LoVo (cell line): ENCODE data around the gene FCHO1.
"Not testable (repeated sequence)": the region's sequence is repeated elsewhere in the genome, so short reads cannot be mapped to it uniquely, and the experiment has no call there.

Experiments
- DNase-seq: peaks from one replicate; pipeline ENCODE4 v3.0.0-alpha.2; 2016; ENCODE audit warnings: low spot score

FCHO1 gene

GRCh38 chr19:17794731-17795494 is 43.6 kb downstream of the FCHO1 start, which contains the start of gene B3GNT3:
TSS of gene B3GNT3 (plus strand) at chr19:17795138. CDS start at chr19:17807808, 12,670 bp downstream.
- peak; percentile 94 for DNase-seq

- DNase-seq: no peak
Measured at GRCh38 chr19:17795495-17795856, 44.2 kb downstream of the FCHO1 start.

DNA sequence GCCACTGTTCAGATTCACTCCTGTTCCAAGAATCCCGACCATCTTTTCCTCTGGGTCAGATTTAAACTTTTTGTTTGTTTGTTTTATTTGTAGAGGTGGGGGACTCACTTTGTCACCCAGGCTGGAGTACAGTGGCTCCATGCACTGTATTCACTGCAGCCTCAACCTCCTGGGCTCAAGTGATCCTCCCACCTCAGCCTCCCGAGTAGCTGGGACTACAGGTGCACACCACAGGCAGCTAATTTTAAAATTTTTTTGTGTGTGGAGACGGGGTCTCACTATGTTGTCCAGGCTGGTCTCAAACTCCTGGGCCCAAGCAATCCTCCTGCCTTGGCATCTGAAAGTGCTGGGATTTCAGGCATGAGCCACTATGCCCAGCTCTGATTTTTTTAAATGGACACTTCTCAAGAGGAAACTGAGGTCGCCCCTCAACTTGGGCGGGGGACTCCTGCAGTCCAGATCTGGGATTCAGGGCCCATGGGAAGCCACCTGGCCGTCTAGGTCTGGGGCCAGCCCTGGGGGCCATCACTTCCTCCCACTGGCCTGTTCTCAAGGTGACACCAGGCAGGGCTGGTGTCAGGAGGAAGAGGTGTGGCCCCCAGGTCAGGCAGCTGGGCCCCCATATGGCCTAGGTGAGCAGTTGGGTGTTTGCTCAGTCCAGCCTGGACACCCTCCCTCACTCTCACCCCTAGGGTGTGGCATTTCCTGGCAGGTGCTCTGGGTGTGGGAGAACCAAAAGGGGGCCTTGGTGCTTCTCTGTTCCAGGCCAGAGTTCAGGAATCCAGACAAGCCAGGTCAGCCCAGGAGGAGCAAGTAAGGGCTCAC is 44.9 kb downstream of the FCHO1 start:
- peak; percentile 82 for DNase-seq

GRCh38 chr19:17796838-17797423 is 45.7 kb downstream of the FCHO1 start:
- DNase-seq: no peak

GRCh38 chr19:17797424-17798201 is 46.3 kb downstream of the FCHO1 start:
- peak; percentile 94 for DNase-seq

GRCh38 chr19:17798599-17798998 is 47.3 kb downstream of the FCHO1 start:
- DNase-seq: not testable (repeated sequence)

DNA sequence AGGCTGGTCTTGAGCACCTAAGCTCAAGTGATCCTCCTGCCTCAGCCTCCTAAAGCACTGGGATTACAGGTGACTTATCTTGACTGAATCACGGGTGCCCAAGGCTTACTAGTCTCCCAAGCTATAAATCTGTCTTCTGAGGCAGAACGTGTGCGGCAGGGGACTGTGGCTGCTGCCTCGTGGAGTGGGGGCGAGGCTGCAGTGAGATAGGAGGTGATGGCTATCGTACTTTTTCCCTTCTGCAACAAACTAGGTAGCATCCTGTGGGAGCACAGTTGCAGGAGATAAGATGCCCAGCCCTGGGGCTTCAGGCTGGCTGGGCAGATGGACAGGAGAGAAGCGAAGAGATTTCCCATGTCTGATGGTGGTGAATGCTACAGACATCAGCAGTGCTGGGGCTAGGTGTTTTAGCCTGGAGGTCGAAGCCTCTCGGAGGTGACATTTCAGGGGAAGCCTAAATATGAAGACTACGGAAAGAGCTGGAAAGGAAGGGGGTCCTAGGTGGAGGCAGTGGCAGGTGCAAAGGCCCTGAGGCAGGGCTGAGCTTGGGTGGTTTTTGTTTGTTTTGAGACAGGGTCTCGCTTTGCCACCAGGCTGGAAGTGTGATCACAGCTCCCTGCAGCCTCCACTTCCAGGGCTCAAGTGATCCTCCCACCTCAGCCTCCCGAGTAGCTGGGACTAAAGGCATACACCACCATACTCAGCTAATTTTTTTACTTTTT is 51.0 kb downstream of the FCHO1 start:
- DNase-seq: no peak

DNA sequence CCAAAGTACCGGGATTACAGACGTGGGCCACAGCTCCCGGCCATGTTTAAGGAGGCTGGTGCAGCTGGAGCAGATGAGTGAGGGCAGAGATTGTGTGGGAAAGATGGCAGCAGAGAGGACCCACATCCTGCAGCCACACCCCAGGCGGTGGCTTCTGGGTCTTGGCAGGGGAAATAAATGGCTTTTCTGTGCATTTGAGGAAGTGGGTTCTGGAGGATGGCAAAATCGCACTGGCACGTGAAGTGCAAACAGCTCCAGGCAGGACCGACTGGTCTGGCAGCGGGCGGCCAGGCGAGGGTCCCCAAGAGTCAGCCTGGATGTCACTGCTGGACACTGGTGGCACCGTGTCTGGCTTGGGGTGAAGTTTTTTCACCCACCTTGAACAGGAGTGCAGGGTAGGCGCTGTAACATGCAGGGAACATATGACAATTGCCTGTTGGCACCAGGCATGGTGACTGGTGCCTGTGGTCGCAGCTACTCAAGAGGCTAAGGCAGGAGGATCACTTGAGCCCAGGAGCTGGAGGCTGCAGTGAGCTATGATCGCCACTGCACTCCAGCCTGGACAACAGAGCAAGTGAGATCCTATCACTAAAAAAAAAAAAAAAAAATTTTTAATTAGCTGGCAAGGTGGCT is 52.1 kb downstream of the FCHO1 start:
- DNase-seq: no peak

DNA sequence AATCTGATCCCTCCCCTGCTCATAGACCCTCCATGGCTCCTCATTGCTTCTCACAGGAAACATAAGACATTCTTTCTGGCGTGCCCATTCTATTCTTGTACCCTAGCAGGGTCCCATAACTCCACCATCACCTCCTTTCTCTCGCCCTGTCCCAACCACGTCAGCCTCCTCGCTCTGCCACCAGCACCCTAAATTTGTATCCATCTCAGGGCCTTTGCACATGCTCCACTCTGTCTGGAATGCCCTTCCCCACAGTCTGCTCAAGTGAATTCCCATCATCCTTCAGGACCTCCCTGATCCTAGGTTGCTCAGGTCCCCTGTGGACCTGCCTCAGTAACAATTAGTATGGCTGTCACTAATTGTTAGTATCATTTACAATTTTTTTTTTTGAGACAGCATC is 54.1 kb downstream of the FCHO1 start:
- no peak for DNase-seq

DNA sequence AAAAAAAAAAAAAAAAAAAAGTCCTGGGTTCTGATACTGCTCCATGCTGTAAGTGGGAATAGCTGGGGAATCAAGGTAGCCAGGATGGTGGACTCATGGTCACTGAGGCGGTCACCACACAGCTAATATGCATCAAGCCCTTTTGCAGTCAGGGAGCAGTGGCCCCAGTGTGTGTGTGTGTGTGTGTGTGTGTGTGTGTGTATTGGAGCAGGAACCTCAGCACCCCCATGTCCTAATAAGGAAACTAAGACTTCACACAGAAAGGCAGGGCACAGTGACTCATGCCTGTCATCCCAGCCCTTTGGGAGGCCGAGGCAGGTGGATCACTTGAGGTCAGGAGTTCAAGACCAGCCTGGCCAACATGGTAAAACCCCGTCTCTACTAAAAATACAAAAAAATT is 55.7 kb downstream of the FCHO1 start:
- no peak for DNase-seq

- no peak for DNase-seq
Measured at GRCh38 chr19:17807731-17808316, 56.5 kb downstream of the FCHO1 start.

GRCh38 chr19:17811103-17811502 is 59.8 kb downstream of the FCHO1 start:
- no peak for DNase-seq

DNA sequence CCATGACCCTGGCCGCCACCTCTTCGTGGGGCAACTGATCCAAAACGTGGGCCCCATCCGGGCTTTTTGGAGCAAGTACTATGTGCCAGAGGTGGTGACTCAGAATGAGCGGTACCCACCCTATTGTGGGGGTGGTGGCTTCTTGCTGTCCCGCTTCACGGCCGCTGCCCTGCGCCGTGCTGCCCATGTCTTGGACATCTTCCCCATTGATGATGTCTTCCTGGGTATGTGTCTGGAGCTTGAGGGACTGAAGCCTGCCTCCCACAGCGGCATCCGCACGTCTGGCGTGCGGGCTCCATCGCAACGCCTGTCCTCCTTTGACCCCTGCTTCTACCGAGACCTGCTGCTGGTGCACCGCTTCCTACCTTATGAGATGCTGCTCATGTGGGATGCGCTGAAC is 60.4 kb downstream of the FCHO1 start:
- DNase-seq: no peak

GRCh38 chr19:17812099-17812498 is 60.8 kb downstream of the FCHO1 start:
- DNase-seq: no peak

- no peak for DNase-seq
Measured at GRCh38 chr19:17817668-17818363, 66.5 kb downstream of the FCHO1 start.

GRCh38 chr19:17821190-17821589 is 69.9 kb downstream of the FCHO1 start, which contains the start of gene INSL3:
TSS of gene INSL3 (minus strand) at chr19:17821519. CDS start at chr19:17821506, 13 bp downstream.
- DNase-seq: no peak

- DNase-seq: no peak
Measured at GRCh38 chr19:17824339-17824738, 73.1 kb downstream of the FCHO1 start.

DNA sequence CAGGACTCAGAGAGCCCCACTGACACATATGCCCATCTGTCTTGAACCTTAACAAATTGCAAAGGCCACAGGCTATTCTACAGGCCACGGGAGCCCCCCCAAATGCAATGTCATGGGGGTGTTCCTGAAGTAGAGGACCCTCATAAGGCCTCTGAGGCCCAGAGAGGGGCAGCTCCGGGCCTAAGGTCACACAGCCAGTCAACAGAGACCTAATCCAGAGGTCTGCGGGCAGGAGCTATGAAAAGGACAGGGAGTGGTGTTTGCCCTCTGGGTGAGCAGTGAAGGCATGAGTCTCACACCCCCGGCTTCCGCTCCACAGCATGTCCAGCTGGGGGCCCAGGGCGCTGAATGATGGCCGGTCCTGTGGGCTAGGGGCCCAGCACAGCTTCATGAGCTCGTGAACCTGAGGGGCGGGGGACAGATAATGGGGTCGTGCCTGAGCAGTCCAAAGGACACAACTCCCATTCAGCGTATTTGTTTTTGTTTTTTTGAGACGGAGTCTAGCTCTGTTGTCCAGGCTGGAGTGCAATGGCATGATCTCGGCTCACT is 75.3 kb downstream of the FCHO1 start:
- DNase-seq: no peak

- peak; percentile 79 for DNase-seq
Measured at GRCh38 chr19:17829855-17830566, 78.7 kb downstream of the FCHO1 start.
